HT-29 (cell line): Measurements from ENCODE around the gene TPRX1. TPM values are rescaled to one million over a fixed set of nuclear protein-coding genes. Genes with fewer than 3 reads are reported as not detected.
"Not testable (repeated sequence)": the region's sequence is repeated elsewhere in the genome, so short reads cannot be mapped to it uniquely, and the experiment has no call there.

ENCODE experiments used
- DNase-seq: peaks from one replicate; pipeline ENCODE4 v3.0.0-alpha.2; 2015; ENCODE audit warnings: low spot score
- total RNA-seq: library from RNA; depleted of rRNA; stranded (reverse); fragments of >200 nt; shearing (Covaris generic); gene quantifications from 2 replicates; pipeline ENCODE4 v1.2.3, GENCODE V29; 2014

Gene TPRX1
- total RNA-seq, 1 experiment from 2014 or later, result not detected

DNA sequence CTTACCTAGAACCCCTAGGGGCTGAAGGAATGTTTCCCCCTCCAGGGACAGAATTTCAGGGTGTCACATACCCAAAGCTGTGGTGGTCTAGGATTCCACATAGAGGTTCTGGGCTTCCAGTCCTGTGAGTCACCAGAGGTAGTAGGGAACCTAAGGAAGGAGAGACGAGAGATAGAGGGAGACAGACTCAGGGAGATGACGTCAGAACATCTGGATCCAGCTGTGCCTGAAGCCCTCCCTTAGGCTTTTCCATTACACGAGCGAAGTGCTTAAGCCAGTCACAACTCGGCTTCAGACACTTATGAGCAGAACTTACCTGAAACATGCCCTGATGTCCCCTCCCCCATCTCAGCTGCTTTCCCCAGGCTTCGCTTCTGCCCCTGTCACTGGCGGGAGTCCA lies 37.7 kb downstream of the TPRX1 start:
- DNase-seq, result no peak

DNA sequence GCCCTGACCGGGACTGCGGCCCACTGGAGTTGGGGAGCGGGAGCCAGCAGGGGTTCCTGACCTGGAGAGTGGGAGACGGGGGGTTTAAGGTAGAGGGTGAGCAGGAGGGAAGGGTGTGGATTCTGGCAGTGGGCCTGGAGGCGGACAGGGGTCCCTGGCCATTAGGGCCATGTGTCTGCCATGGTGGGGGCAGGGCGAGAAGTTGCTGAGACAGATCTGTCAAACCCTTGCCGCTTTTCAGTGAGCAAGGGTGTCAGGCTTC lies 38.1 kb downstream of the TPRX1 start:
- no peak for DNase-seq

DNA sequence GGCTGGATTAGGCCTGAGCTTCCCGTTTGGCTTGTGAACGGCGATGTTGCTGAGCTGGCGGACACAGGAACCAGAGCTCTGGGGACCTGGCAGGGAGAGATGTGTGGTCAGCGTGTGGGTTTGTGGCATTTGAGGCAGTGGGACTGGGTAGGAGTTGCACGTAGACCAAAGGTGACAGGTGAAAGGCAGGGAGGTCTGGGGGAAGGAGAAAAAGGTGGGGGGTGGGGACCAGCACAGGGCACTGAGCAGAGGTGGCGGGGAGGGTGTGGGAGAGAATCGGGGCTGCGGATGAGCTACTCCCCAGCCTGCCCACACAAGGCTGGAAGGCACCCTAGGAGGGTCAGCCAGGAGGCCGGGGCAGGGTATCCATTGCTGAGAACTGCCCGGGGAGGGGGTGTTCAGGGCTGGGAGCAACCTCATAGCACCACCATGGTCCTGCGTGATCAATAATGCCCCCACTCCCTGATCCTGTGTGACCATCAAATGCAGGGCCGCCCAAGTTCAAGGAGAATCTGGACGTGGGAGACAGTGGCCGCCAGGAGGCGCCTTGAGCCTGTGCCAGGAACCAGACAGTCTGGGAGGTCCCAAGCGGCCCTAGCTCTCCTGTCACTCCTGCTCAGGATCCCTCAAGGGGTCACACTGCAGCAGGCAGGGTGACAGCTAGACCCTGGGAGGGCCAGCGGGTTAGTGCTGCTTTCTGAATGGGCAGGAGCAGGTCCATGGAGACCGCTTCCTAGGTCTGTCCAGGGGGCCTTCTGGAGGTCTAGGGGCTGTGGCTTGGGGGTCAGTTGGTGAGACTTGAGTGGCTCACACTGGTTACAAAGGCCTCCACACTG lies 38.6 kb downstream of the TPRX1 start:
- DNase-seq, result peak; percentile 96

DNA sequence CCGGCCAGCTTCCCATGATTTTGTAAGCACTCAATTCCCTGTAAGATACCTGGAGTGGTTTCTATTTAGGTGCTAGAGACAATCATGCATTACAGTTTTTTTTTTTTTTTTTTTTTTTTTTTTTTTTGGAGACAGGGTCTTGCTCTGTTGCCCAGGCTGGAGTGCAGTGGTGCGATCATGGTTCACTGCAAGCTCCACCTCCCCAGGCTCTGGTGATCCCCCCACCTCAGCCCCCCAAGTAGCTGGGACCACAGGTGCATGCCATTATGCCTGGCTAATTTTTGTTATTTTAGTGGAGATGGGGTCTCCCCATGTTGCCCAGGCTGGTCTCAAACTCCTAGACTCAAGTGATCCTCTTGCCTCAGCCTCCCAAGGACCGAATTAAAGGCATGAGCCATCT lies 39.6 kb downstream of the TPRX1 start:
- not testable (repeated sequence) for DNase-seq

DNA sequence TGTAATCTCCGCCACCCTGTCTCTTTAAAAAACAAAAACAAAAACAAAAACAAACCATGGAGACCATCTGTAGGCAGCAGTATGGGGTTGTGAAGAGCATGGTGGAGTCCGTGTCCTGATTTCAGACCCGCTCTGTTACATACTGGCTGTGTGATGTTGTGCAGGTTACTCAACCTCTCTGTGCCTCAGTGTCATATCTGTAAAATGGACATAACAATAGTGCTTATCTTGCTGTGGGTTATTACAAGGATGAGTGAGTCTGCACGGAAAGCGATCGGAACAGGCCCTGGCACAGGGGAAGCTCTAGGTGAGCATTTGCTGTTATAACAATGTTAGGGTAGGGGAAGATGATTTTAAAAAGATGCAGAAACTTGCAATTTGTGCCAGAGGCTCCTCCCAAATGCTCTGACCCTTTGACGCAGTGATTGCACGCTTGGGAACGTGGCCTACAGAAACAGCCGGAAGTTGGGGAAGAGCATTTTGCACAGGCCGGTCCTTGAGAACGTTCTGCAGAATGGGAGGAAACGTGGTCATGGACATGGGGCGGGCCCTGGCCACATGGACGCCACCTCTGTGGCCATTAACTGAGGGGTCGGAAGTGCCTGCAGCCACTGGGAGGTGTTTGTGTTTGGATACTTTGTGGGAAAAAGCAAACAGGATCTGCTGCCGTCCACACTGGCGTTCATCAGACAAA lies 41.6 kb downstream of the TPRX1 start:
- no peak for DNase-seq

DNA sequence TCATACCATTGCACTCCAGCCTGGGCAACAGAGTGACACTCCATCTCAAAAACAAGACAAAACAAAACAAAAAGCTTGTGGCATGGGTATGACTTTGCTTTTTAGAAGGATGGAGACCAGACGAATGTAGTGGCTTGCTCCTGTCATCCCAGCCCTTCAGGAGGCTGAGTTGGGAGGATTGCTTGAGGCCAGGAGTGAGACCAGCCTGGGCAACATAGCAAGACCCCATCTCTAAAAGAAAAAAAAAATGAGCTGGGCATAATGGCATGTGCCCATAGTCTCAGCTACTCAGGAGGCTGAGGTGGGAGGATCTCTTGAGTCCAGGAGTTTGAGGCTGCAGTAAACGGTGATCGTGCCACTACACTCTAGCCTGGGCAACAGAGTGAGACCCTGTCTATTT lies 42.2 kb downstream of the TPRX1 start:
- DNase-seq, result no peak

DNA sequence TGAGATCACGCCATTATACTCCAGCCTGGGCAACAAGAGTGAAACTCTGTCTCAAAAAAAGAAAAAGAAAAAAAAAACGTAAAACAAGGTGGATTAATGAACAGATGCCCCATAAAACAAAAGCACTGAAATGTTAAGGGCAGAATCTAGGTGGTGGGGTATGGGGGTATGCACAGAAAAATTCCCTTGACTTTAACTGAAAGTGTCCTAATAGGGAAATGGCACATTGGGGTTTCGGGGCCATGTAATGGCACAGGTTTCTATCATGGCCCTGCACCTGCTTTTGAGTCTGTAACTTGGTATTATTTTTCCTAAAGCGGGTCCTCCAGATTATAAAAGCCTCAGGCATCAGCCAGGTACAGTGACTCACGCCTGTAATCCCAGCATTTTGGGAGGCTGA lies 42.8 kb downstream of the TPRX1 start:
- no peak for DNase-seq

DNA sequence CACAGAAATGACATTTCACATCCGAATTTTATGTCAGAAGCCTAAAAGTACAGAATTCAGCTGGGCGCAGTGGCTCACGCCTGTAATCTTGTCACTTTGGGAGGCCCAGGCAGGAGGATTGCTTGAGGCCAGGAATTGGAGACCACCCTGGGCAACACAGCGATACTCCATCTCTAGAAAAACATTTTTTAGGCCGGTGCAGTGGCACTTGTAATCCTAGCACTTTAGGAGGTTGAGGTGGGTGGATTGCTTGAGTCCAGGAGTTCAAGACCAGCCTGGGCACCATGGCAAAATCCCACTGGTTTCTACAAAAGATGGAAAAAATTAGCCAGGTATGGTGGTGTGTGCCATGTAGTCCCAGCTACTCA lies 43.7 kb downstream of the TPRX1 start:
- DNase-seq, result no peak

DNA sequence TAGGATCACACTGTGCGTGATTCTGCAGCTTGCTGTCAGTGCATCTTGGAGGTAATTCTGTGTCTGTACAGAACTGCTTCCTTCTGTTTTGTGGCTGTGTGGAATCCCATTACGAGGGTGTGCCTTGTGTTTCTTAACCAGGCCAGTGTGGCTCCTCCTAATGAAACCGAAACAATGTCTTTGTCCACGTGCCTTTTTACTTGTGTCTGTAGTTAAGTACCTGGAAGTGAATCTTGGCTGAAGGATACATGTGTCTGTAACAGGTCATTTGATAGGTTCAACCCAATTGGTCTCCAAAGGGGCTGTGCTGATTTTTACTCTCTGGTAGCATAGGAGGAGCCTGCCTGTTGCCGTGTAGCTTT lies 45.9 kb downstream of the TPRX1 start:
- no peak for DNase-seq

DNA sequence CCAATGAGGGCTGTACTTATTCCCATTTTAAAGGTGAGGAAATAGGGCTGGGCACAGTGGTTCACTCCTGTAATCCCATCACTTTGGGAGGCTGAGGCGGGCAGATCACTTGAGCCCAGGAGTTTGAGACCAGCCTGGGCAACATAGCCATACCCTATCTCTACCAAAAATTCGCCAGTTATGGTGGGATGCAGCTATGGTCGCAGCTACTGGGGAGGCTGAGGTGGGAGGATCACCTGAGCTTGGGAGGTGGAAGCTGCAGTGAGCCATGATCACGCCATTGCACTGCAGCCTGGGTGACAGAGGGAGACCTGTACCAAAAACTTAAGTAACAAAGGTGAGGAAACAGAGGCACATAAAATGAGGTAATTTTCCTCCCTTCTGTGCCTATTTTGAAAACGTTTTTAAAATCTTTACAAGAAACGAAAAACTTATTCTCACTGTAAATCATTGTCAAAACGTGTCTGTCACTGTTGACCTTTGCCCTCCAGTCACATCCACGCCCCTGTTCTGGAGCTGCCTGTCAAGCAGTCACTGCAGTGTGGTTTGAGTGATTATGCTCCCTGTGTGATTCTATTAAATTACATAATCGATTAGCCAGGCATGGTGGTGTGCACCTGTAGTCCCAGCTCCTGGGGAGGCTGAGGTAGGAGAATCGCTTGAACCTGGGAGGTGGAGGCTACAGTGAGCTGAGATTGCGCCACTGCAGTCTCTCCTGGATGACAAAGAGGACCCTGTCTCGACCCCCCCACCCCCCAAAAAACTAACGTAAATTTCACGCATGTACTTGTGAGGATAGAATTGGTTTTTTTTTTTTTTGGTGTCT lies 46.5 kb downstream of the TPRX1 start:
- DNase-seq, result no peak

DNA sequence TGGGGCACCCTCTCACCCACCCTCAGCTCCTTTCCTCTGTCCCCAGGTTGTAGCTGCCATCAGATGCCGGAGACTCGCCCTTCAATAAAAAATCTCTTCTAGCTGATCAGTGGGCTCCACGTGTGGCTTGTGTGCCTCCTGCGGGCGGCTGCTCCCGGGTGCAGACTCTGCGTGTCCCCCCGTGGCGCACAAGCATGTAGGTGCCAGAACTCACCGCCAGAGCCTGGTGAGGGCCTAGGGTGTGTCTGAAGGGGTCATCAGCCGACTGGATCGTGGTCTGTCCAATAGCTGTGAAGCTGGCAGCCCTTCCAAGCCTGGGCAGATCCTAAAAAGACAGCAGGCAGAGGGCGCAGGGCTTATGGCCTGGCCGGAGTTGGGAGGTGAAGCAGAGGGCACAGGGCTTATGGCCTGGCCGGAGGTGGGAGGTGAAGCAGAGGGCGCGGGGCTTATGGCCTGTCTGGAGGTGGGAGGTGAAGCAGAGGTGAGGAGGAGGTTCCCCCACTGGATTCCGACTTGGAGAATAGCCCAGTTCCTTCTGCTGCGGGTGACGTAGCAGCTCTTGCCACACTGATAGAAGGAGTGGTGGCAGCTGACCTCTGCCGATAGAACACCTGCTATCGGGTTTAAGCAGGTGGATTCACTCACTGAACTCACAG lies 47.3 kb downstream of the TPRX1 start:
- DNase-seq, result no peak

DNA sequence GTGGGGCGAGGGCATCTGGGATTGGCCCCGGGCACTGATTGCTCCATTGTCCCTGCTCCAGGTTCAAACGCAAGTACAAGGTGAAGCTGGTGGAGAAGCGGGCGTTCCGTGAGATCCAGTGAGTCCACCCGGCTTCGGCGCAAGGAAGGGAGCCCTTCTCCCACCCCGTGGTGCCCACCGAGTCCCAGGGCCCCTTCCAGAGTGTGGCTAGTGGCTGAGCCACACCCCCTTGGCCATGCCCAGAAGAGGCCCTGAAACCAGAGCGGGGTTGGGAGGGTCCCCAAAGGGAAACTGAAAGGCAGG lies 47.8 kb downstream of the TPRX1 start:
- no peak for DNase-seq

DNA sequence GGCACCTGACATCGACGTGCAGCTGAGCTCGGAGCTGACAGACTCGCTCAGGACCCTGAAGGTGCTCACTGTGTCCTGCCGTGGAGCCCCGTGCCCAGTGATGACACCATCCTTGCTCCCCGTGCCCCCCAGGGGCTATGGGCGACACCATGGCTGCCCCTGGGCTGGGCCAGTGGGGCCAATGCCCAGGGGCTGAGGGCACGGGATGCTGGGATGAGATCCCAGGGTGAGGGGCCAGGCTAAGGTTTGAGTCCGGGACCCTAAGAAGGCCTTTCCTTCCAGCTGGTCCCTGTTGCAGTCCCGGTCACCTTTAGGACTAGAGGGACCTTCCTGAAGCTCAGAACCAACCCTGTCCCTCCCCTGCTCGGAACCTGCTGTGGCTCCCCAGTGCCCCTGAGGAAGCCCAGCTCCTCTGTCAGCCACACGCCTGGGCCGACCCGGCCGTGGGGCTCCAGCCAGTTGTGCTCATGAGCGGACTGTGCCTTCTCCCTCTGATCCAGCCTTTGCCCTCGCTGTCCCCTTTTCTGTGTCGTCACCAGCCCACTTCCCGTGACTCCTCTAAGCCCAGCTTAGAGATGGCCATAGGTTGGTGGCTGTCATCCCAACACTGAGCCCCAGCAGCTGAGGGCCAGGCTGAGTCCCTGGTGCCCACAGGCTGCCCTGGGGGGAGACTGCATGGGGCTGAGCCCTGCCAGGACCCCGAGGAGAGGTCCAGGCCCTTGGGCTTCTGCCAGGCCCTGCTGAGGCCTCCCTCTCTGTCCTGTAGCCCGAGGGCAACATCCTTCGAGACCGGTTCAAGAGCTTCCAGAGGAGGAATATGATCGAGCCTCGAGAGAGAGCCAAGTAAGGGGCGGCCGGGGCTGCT lies 48.4 kb downstream of the TPRX1 start:
- no peak for DNase-seq

DNA sequence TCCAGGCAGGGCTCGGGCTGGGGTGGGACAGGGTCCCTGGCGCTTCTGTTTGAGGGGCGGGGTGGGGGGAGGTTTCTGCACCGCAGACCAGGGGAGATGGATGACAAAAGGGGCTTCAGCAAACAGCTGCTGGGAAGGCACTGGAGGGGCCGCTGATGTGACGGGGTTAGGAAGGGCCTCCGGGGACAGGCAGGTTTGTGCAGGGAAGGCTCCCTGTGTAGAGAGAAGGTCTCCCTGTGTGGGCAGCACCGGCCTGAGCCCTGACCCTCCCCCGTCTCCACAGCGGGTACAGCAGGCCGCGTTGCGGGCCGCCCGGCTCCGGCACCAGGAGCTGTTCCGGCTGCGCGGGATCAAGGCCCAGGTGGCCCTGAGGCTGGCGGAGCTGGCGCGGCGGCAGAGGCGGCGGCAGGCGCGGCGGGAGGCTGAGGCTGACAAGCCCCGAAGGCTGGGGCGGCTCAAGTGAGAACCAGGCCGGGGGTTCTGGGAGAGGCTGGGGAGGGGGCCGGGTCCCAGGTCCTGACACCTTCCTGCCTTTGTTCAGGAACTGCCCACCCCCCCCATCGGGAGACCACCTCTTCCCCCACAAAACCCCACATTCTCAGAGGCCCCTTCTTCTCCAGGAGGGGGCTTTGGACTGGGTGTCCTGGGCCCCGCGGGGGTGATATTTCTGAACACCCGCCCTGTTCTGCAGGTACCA lies 49.1 kb downstream of the TPRX1 start:
- DNase-seq, result no peak

DNA sequence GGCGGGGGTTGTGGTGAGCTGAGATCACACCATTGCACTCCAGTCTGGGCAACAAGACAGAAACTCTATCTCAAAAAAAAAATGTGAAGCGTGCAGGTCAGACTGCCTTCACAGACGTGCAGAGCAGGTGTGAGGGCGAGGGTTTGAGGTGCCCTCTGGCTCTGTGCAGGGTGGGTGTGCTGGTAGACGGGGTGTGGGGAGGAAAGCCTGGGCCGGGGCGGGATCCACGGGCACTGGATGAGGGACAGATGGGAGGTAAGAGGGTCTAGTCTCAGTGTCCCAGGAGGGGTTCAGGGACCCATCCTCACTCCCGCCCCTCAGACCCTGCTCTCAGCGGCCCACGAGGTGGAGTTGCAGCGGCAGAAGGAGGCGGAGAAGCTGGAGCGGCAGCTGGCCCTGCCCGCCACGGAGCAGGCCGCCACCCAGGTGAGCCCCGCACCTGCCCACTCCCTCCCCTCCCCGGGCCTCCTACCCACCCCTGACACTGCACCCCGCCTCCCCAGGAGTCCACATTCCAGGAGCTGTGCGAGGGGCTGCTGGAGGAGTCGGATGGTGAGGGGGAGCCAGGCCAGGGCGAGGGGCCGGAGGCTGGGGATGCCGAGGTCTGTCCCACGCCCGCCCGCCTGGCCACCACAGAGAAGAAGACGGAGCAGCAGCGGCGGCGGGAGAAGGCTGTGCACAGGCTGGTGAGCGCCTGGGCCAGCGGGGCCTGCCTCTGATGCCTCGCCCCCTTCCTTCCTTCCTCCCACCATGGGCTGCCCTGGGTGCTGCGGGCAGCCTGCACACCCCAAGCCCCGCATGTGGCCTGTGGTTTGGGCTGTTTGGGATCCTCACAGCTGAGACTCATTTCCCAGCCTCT lies 49.9 kb downstream of the TPRX1 start:
- no peak for DNase-seq

DNA sequence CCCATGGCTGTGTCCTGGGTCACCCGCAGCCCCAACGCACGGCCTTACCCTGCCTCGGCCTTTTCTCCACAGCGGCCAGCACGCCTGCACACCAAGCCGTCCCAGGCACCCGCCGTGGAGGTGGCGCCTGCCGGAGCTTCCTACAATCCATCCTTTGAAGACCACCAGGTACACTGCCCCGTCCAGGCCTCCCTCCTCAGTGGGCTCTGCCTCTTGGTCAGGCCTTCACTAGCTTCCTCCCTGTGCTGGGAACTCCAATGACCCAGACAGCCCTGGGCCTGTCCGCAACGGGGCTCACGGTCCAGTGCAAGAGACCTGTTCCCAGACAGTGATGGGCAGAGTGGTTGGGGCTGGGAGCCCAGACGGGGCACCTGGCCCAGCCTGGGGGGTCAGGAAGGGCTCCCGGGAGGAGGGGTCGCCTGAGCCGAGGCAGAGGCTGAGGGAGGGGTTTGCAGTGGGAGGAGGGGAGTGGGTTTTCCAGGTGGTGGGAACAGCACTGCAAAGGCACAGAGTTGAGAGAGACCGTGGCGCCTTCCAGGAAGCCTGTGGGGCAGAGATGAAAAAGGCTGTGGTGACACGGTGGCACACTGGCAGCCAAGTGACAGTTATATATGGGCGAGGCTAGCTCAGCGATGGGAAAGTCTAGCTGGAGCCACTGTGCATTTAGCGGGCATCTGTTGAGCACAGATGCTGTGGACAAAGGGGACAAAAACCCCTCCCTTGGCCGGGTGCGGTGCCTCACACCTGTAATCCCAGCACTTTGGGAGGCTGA lies 51.7 kb downstream of the TPRX1 start:
- DNase-seq, result no peak
